HepG2 (cell line): Measurements from ENCODE around the gene STEAP1B. TPM values are rescaled to one million over a fixed set of nuclear protein-coding genes. Genes with fewer than 3 reads are reported as not detected.

Source experiments
- ATM ChIP-seq: fragments of 450-650 bp; IDR thresholded peaks from 2 replicates; pipeline ENCODE4 v1.7.1; 2017; ENCODE audit warnings: mild to moderate bottlenecking, borderline replicate concordance
- GATA4 ChIP-seq: sonication (generic); IDR thresholded peaks from 2 replicates; pipeline ENCODE4 v1.6.1; 2016; ENCODE audit warnings: antibody characterized with exemption, low read depth, borderline replicate concordance
- MYC ChIP-seq: sonication (generic); formaldehyde crosslinking; IDR thresholded peaks from 2 replicates; pipeline ENCODE4 v1.9.0; 2021; ENCODE audit warnings: missing genetic modification reagents, borderline replicate concordance
- PRDM10 ChIP-seq: sonication (generic); formaldehyde crosslinking; IDR thresholded peaks from 2 replicates; pipeline ENCODE4 v1.4.0; 2020; ENCODE audit warnings: low read depth, missing genetic modification reagents
- RELA ChIP-seq: sonication (generic); formaldehyde crosslinking; IDR thresholded peaks from 2 replicates; pipeline ENCODE4 v1.4.0; 2020; ENCODE audit warnings: missing genetic modification reagents
- SRY ChIP-seq: sonication (generic); formaldehyde crosslinking; IDR thresholded peaks from 2 replicates; pipeline ENCODE4 v1.8.0; 2022; ENCODE audit warnings: mild to moderate bottlenecking, missing genetic modification reagents
- THAP11 ChIP-seq: IDR thresholded peaks from 2 replicates; pipeline ENCODE4 v1.6.1; 2016; ENCODE audit warnings: missing biosample characterization, missing genetic modification reagents
- ZBTB20 ChIP-seq: sonication (generic); formaldehyde crosslinking; IDR thresholded peaks from 2 replicates; pipeline ENCODE4 v1.8.1; 2023; ENCODE audit warnings: missing genetic modification reagents, low read depth, mild to moderate bottlenecking, borderline replicate concordance
- ZNF30 ChIP-seq: sonication (generic); formaldehyde crosslinking; IDR thresholded peaks from 2 replicates; pipeline ENCODE4 v1.5.0; 2020; ENCODE audit warnings: mild to moderate bottlenecking, missing genetic modification reagents
- ZNF44 ChIP-seq: sonication (generic); formaldehyde crosslinking; IDR thresholded peaks from 2 replicates; pipeline ENCODE4 v1.5.1; 2020; ENCODE audit warnings: mild to moderate bottlenecking, missing genetic modification reagents
- ZNF614 ChIP-seq: IDR thresholded peaks from 2 replicates; pipeline ENCODE4 v1.6.1; 2018; ENCODE audit warnings: missing biosample characterization, missing genetic modification reagents, inconsistent platforms, borderline replicate concordance
- ZNF740 ChIP-seq: sonication (generic); formaldehyde crosslinking; IDR thresholded peaks from 2 replicates; pipeline ENCODE4 v1.4.0; 2020; ENCODE audit warnings: missing genetic modification reagents
- polyA plus RNA-seq, 8 experiments: library from polyadenylated mRNA; depleted of rRNA in 3 of 8; stranded (reverse) in 7 of 8; unstranded in 1 of 8; fragments of >200 nt; fragmentation: Illumina TruSeq in 4 of 8; extraction: Trizol in 4 of 8; gene quantifications; 2 replicates each; pipeline versions ENCODE4 v1.2.1 to v1.2.3, GENCODE V29; 2011 to 2016; ENCODE audit warnings: low read depth in 4 of 8, missing spikeins in 1 of 8, mixed read lengths in 1 of 8; ENCODE audit not compliant: insufficient read depth in 1 of 8
- total RNA-seq, 5 experiments: library from RNA; depleted of rRNA; stranded (reverse); fragments of >200 nt; fragmentation: Illumina TruSeq; extraction: Trizol; gene quantifications; 2 replicates each; pipeline ENCODE4 v1.2.3, GENCODE V29; 2016; ENCODE audit warnings: low read depth in 1 of 5
- TF ChIP-seq, protein P1 (sequence below): sonication (generic); formaldehyde crosslinking; IDR thresholded peaks from 2 replicates; pipeline ENCODE4 v1.8.0; 2022; ENCODE audit warnings: missing genetic modification reagents, low read depth, mild to moderate bottlenecking, borderline replicate concordance
- TF ChIP-seq, protein P2 (sequence below): sonication (generic); formaldehyde crosslinking; IDR thresholded peaks from 2 replicates; pipeline ENCODE4 v1.8.1; 2023; ENCODE audit warnings: mild to moderate bottlenecking, missing genetic modification reagents
- TF ChIP-seq, protein P3 (sequence below): sonication (generic); formaldehyde crosslinking; IDR thresholded peaks from 2 replicates; pipeline ENCODE4 v1.4.0; 2020; ENCODE audit warnings: mild to moderate bottlenecking, missing genetic modification reagents, borderline replicate concordance

STEAP1B gene
- total and polyA plus RNA-seq, 2 of the 13 experiments (the other 11 are each of a cell fraction or from before 2014, with no cell fraction given), result not detected

DNA sequence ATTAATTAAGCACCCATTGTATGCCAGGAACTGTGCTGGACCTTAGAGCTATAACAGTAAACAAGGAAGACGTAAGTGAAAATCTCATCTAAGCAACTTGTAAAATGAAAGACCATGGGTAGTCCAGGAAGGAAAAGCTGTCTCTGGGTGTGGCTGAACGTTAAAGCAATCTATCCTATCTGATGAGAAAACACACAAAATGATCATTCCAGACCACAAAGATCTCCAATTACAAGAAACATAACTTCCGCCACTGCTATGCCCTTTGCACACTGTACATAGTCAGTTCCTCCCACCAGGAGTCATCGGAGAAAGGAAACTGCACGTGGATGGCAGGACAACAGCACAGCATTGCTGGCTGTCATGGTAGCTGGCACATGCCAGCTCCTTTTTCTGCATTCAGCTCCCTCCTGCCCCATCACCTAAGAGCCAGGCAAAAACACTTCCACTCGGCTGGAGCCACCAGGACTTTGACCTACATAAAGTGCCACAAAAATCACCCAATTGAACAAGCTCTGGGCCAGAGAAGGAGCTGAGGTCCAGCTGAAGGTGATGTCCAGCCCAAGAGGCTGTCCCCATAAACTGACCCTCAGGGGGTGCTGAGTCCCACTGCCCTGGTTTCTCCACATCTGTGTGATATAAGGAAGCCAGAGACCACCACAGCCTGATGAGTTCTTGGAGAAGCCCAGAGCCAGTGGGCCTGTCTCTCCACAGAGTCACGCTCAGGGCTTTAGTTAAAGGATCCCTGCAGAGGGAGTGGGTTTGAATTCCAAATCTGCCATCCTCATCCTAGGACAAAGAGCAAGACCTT, 56.4 kb downstream of the STEAP1B start (continued):
- no peak for TF ChIP-seq RELA (CRISPR knock-in tag)
- TF ChIP-seq ZNF30 (CRISPR knock-in tag), result no peak
- TF ChIP-seq MYC (CRISPR knock-in tag), result peak; percentile 95
- peak; percentile 76 for TF ChIP-seq ZNF614
- TF ChIP-seq GATA4, result peak; percentile 66; the same call in 1 of the 2 replicates
- TF ChIP-seq, protein P1, sequence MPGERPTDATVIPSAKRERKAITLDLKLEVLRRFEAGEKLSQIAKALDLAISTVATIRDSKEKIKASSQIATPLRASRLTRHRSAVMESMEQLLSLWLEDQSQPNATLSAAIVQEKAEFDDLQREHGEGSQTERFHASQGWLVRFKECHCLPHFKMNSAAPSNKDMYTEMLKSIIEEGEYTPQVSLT, result no peak
- TF ChIP-seq ATM, result no peak
- TF ChIP-seq PRDM10, result peak; percentile 24; the same call in 1 of the 2 replicates
- no peak for TF ChIP-seq ZNF44
- peak; percentile 83; the same call in 1 of the 2 replicates for TF ChIP-seq ZBTB20 (CRISPR knock-in tag)
- TF ChIP-seq ZNF740 (CRISPR knock-in tag), result 0 out of 2 replicates have a peak, but pooled peaks have one; percentile 43
- TF ChIP-seq, protein P2, sequence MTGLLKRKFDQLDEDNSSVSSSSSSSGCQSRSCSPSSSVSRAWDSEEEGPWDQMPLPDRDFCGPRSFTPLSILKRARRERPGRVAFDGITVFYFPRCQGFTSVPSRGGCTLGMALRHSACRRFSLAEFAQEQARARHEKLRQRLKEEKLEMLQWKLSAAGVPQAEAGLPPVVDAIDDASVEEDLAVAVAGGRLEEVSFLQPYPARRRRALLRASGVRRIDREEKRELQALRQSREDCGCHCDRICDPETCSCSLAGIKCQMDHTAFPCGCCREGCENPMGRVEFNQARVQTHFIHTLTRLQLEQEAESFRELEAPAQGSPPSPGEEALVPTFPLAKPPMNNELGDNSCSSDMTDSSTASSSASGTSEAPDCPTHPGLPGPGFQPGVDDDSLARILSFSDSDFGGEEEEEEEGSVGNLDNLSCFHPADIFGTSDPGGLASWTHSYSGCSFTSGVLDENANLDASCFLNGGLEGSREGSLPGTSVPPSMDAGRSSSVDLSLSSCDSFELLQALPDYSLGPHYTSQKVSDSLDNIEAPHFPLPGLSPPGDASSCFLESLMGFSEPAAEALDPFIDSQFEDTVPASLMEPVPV, result no peak; the same call in 1 of the 2 replicates
- TF ChIP-seq THAP11 (CRISPR knock-in tag), result peak; percentile 70
- peak; percentile 63; the same call in 1 of the 2 replicates for TF ChIP-seq SRY (CRISPR knock-in tag)
- TF ChIP-seq, protein P3, sequence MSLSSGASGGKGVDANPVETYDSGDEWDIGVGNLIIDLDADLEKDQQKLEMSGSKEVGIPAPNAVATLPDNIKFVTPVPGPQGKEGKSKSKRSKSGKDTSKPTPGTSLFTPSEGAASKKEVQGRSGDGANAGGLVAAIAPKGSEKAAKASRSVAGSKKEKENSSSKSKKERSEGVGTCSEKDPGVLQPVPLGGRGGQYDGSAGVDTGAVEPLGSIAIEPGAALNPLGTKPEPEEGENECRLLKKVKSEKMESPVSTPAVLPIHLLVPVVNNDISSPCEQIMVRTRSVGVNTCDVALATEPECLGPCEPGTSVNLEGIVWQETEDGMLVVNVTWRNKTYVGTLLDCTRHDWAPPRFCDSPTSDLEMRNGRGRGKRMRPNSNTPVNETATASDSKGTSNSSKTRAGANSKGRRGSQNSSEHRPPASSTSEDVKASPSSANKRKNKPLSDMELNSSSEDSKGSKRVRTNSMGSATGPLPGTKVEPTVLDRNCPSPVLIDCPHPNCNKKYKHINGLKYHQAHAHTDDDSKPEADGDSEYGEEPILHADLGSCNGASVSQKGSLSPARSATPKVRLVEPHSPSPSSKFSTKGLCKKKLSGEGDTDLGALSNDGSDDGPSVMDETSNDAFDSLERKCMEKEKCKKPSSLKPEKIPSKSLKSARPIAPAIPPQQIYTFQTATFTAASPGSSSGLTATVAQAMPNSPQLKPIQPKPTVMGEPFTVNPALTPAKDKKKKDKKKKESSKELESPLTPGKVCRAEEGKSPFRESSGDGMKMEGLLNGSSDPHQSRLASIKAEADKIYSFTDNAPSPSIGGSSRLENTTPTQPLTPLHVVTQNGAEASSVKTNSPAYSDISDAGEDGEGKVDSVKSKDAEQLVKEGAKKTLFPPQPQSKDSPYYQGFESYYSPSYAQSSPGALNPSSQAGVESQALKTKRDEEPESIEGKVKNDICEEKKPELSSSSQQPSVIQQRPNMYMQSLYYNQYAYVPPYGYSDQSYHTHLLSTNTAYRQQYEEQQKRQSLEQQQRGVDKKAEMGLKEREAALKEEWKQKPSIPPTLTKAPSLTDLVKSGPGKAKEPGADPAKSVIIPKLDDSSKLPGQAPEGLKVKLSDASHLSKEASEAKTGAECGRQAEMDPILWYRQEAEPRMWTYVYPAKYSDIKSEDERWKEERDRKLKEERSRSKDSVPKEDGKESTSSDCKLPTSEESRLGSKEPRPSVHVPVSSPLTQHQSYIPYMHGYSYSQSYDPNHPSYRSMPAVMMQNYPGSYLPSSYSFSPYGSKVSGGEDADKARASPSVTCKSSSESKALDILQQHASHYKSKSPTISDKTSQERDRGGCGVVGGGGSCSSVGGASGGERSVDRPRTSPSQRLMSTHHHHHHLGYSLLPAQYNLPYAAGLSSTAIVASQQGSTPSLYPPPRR (CRISPR knock-in tag), result peak; percentile 91; the same call in 1 of the 2 replicates
